Activated B cell treated with CpG ODN at 0.5 μM for 24 hours (primary cell): ENCODE measurements around the gene CREBL2. TPM values are rescaled to one million over a fixed set of nuclear protein-coding genes. Genes with fewer than 3 reads are reported as not detected.
"Not testable (repeated sequence)": the region's sequence is repeated elsewhere in the genome, so short reads cannot be mapped to it uniquely, and the experiment has no call there.

Experiments
- ATAC-seq: fragments of 200-7000 bp; cut with Tn5 transposase; one replicate; pipeline ENCODE4 v1.10.0; 2021; ENCODE audit warnings: low read depth, mild to moderate bottlenecking, moderate library complexity
- CTCF ChIA-PET: fragments of 350-600 bp; sonication (Branson Sonifier 250); formaldehyde crosslinking; loops from one replicate; lab custom pipeline; 2021; ENCODE audit warnings: antibody characterized with exemption; lab: Charles Lee
- POLR2A ChIA-PET: fragments of 350-600 bp; sonication (Branson Sonifier 250); formaldehyde crosslinking; loops from one replicate; lab custom pipeline; 2021; ENCODE audit warnings: antibody characterized with exemption; lab: Charles Lee
- DNase-seq: peaks from one replicate; pipeline ENCODE4 v3.0.0; 2022
- H3K27ac Mint-ChIP-seq: one replicate; pipeline ENCODE4 v1.8.0; 2020; ENCODE audit warnings: mixed read lengths
- H3K27me3 Mint-ChIP-seq: one replicate; pipeline ENCODE4 v1.8.0; 2021; ENCODE audit warnings: mixed read lengths
- H3K36me3 Mint-ChIP-seq: one replicate; pipeline ENCODE4 v1.8.0; 2021; ENCODE audit warnings: low read depth, mixed read lengths
- H3K4me1 Mint-ChIP-seq: one replicate; pipeline ENCODE4 v1.8.0; 2021; ENCODE audit warnings: mixed read lengths
- H3K4me3 Mint-ChIP-seq: one replicate; pipeline ENCODE4 v1.8.0; 2020; ENCODE audit warnings: mild to moderate bottlenecking, mixed read lengths
- H3K9me3 Mint-ChIP-seq: one replicate; pipeline ENCODE4 v1.8.0; 2020; ENCODE audit warnings: mixed read lengths
- intact Hi-C: fragments of 100-400 bp; cut with micrococcal nuclease; formaldehyde crosslinking; loops from one replicate; pipeline ENCODE4 v1.15.1; 2024
- total RNA-seq: library from RNA; stranded (reverse); gene quantifications from 2 replicates; pipeline ENCODE4 v1.2.3, GENCODE V29; 2022
- TF ChIP-seq, protein P1 (sequence below): fragments of 200-600 bp; IDR thresholded peaks from one replicate; pipeline ENCODE4 v1.8.0; 2022; ENCODE audit warnings: antibody characterized with exemption, mild to moderate bottlenecking

The CREBL2 gene
- total RNA-seq, 1 donor from 2014 or later = 10.1 TPM

DNA sequence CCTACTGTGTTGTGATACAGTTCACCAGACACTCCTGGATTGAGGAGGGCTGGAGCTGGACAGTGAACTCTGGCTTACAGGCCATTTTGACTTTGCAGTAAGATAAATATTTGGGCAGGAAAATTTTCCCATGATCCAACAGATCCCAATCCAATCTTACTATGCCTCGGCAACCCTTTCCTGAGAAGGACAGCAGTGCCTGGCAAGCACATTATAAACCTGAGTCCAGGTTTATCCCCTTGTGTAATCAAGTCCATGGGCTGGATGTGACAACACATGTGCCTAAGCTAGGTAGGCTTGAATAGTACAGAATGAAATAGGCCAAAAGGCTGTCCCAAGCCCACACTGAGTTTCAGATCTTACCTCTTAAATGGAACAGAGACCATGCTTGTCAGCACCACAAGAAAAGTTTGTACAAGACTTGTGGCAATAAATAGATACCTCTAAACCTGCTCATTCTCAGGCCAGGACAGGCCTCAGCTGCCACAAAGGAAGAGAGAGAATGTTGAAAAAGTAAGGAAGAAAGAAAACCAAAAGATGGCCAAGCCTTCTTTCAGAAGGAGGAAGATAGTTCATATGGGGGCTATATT lies 34.9 kb downstream of the CREBL2 start:
- peaks cover 27% of the 10 kb centered on the region for H3K36me3 Mint-ChIP-seq
- CTCF ChIA-PET = interaction anchor here (1.3 to 7.2 kb wide), 7 partner anchors 9 to 289 kb away, joined by 4 to 129 read pairs (median 7); partner anchors contain the start of genes BORCS5 and CDKN1B
- intact Hi-C loops = loop anchor here (5.0 kb wide), 2 partner anchors 34 to 71 kb away; partner anchors contain the start of genes CDKN1B and CREBL2
- POLR2A ChIA-PET = interaction anchor here (0.6 to 1.8 kb wide), 3 partner anchors 70 to 90 kb away, joined by 4 to 20 read pairs (median 8); partner anchors contain the start of gene CDKN1B
- H3K4me1 Mint-ChIP-seq = peaks cover 9% of the 10 kb centered on the region
- H3K4me3 Mint-ChIP-seq = no peak overlapping the region
- ATAC-seq = no peak
- TF ChIP-seq, protein P1, sequence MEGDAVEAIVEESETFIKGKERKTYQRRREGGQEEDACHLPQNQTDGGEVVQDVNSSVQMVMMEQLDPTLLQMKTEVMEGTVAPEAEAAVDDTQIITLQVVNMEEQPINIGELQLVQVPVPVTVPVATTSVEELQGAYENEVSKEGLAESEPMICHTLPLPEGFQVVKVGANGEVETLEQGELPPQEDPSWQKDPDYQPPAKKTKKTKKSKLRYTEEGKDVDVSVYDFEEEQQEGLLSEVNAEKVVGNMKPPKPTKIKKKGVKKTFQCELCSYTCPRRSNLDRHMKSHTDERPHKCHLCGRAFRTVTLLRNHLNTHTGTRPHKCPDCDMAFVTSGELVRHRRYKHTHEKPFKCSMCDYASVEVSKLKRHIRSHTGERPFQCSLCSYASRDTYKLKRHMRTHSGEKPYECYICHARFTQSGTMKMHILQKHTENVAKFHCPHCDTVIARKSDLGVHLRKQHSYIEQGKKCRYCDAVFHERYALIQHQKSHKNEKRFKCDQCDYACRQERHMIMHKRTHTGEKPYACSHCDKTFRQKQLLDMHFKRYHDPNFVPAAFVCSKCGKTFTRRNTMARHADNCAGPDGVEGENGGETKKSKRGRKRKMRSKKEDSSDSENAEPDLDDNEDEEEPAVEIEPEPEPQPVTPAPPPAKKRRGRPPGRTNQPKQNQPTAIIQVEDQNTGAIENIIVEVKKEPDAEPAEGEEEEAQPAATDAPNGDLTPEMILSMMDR = no peak
- peaks cover 23% of the 10 kb centered on the region for H3K9me3 Mint-ChIP-seq
- H3K27me3 Mint-ChIP-seq = no peaks in the 10 kb centered on the region
- no peak overlapping the region for H3K27ac Mint-ChIP-seq
- DNase-seq = no peak

DNA sequence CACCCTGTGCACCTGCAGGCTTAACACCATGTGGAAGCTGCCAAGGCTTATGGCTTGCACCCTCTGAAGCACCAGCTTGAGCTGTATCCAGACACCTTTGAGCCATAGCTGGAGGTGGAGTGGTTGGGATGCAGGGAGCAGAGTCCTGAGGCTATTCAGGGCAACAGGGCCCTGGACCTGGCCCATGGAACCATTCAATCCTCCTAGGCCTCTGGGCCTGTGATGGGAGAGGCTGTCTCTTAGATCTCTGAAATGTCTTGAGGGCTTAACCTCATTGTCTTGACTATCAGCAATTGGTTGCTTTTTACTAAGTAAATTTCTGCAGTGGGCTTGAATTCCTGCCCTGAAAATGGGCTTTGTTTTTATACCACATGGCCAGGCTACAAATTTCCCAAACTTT lies 36.6 kb downstream of the CREBL2 start:
- Mint-ChIP-seq H3K27me3 (no peaks in the 10 kb centered on the region), H3K27ac (no peak overlapping the region), H3K4me3 (no peak overlapping the region), H3K4me1 (peaks cover 9% of the 10 kb centered on the region), H3K9me3 (peaks cover 23% of the 10 kb centered on the region), H3K36me3 (peaks cover 12% of the 10 kb centered on the region)
- TF ChIP-seq, protein P1 = no peak
- ChIA-PET POLR2A (no interaction called here), CTCF (interaction anchor here (7.2 kb wide), 1 partner anchor 88 kb away, joined by 129 read pairs; no protein-coding TSS in a partner anchor)
- intact Hi-C loops = loop anchor here (5.0 kb wide), 2 partner anchors 36 to 69 kb away; partner anchors contain the start of genes CDKN1B and CREBL2
- ATAC-seq (no peak), DNase-seq (no peak)

DNA sequence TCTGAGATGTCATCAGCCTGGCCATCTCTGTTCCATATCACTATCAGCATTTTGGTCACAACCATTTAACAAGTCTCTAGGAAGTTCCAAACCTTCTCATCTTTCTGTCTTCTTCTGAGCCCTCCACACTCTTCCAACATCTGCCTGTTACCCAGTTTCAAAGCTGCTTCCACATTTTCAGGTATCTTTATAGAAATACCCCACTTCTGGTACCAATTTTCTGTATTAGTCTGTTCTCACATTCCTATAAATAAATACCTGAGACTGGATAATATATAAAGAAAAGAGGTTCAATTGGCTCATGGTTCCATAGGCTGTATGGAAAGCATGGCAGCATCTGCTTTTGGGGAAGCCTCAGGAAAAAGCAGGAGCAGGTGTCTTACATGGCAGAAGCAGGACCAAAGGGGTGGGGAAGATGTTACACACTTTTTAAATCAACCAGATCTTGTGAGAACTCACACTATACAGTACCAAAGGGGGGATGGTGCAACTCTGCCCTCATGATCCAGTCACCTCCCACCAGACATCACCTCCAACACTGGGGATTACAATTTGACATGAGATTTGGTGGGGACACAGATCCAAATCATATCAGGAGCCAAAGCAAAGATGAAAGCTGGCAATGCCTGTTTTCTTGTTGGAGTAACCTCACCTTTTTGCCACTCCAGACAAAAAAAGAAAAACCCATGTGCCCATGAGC lies 37.4 kb downstream of the CREBL2 start:
- no peak overlapping the region for H3K4me3 Mint-ChIP-seq
- ATAC-seq = no peak
- H3K9me3 Mint-ChIP-seq = peaks cover 23% of the 10 kb centered on the region
- peaks cover 9% of the 10 kb centered on the region for H3K4me1 Mint-ChIP-seq
- TF ChIP-seq, protein P1 = no peak
- no peak overlapping the region for H3K27ac Mint-ChIP-seq
- POLR2A ChIA-PET = no interaction called here
- H3K36me3 Mint-ChIP-seq = peaks cover 6% of the 10 kb centered on the region
- no peak for DNase-seq
- no peaks in the 10 kb centered on the region for H3K27me3 Mint-ChIP-seq
- intact Hi-C loops = loop anchor here (5.0 kb wide), 2 partner anchors 37 to 68 kb away; partner anchors contain the start of genes CDKN1B and CREBL2
- CTCF ChIA-PET = no interaction called here

DNA sequence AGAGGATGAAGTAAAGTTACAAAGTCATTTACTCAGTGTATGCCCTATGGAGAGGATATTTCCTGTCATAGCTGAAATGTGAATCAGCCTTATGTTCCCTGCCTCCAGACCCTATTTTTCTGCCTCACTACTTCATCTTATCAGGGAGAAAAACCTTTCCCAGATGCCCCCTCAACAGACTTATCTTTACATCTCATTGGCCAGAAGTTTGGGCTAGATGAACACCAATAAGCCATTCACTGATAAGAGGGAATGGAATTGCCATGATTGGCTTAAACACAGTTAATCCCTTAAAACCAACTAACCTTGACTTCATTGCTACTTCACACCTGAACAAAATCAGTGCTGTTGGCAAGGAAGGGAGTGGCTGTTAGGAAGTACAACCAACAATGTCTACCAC lies 40.1 kb downstream of the CREBL2 start:
- H3K27me3 Mint-ChIP-seq = no peaks in the 10 kb centered on the region
- CTCF ChIA-PET = interaction anchor here (1.9 kb wide), 1 partner anchor 85 kb away, joined by 9 read pairs; no protein-coding TSS in a partner anchor
- H3K4me1 Mint-ChIP-seq = peaks cover 7% of the 10 kb centered on the region
- POLR2A ChIA-PET = no interaction called here
- H3K36me3 Mint-ChIP-seq = peaks cover 4% of the 10 kb centered on the region
- H3K9me3 Mint-ChIP-seq = peaks cover 23% of the 10 kb centered on the region
- no peak overlapping the region for H3K27ac Mint-ChIP-seq
- H3K4me3 Mint-ChIP-seq = no peak overlapping the region
- intact Hi-C loops = no loop called here
- DNase-seq (no peak), ATAC-seq (no peak)
- TF ChIP-seq, protein P1 = no peak

DNA sequence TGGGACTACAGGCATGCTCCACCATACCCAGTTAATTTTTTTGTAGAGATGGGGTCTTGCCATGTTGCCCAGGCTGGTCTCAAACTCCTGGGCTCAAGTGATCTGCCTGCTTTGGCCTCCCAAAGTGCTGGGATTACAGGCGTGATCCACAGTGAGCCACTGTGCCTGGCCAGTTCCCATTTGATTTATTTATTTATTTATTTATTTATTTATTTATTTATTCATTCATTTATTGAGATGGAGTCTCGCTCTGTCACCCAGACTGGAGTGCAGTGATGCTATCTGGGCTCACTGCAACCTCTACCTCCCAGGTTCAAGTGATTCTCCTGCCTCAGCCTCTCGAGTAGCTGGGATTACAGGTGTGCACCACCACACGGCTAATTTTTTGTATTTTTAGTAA lies 41.0 kb downstream of the CREBL2 start:
- ATAC-seq, H3K27ac Mint-ChIP-seq, H3K4me1 Mint-ChIP-seq, H3K27me3 Mint-ChIP-seq, DNase-seq, intact Hi-C loops, H3K36me3 Mint-ChIP-seq, H3K4me3 Mint-ChIP-seq, POLR2A ChIA-PET: not testable (repeated sequence)
- CTCF ChIA-PET = interaction anchor here (1.9 kb wide), 1 partner anchor 84 kb away, joined by 9 read pairs; no protein-coding TSS in a partner anchor
- peaks cover 18% of the 10 kb centered on the region for H3K9me3 Mint-ChIP-seq
